HG03521 (cell line): ENCODE measurements around the gene PYCARD.
"Not testable (repeated sequence)": the region's sequence is repeated elsewhere in the genome, so short reads cannot be mapped to it uniquely, and the experiment has no call there.

Source experiments
- ATAC-seq: cut with Tn5 transposase; IDR thresholded peaks from one replicate; pipeline ENCODE4 v1.9.1; 2021; ENCODE audit warnings: mild to moderate bottlenecking, moderate library complexity; ENCODE audit not compliant: unreplicated experiment

PYCARD gene

GRCh38 chr16:31191697-31192428 is 10.7 kb downstream of the PYCARD start:
- ATAC-seq: no peak

- no peak for ATAC-seq
Observed at GRCh38 chr16:31190818-31191444, 11.6 kb downstream of the PYCARD start.

GRCh38 chr16:31190061-31190460 is 12.5 kb downstream of the PYCARD start:
- ATAC-seq: no peak

GRCh38 chr16:31189412-31189778 is 13.2 kb downstream of the PYCARD start:
- no peak for ATAC-seq

GRCh38 chr16:31188450-31189411 is 13.8 kb downstream of the PYCARD start:
- ATAC-seq: no peak

- no peak for ATAC-seq
Observed at GRCh38 chr16:31187808-31188189, 14.8 kb downstream of the PYCARD start.

- no peak for ATAC-seq
Observed at GRCh38 chr16:31186930-31187807, 15.4 kb downstream of the PYCARD start.

GRCh38 chr16:31186176-31186575 is 16.4 kb downstream of the PYCARD start:
- no peak for ATAC-seq

- no peak for ATAC-seq
Observed at GRCh38 chr16:31185339-31185738, 17.2 kb downstream of the PYCARD start.

- no peak for ATAC-seq
Observed at GRCh38 chr16:31184888-31185287, 17.7 kb downstream of the PYCARD start.

GRCh38 chr16:31183432-31184428 is 18.8 kb downstream of the PYCARD start:
- ATAC-seq: no peak

- no peak for ATAC-seq
Observed at GRCh38 chr16:31182391-31182790, 20.2 kb downstream of the PYCARD start.

- no peak for ATAC-seq
Observed at GRCh38 chr16:31181102-31181830, 21.3 kb downstream of the PYCARD start.

- peak; percentile 66 for ATAC-seq
Observed at GRCh38 chr16:31179747-31180459, 22.7 kb downstream of the PYCARD start, which contains the start of gene FUS. TSS of gene FUS (plus strand) at chr16:31180139. CDS start at chr16:31180215, 76 bp downstream.

- ATAC-seq: no peak
Observed at GRCh38 chr16:31179219-31179746, 23.3 kb downstream of the PYCARD start.

GRCh38 chr16:31177136-31177535 is 25.4 kb downstream of the PYCARD start:
- ATAC-seq: no peak

- not testable (repeated sequence) for ATAC-seq
Observed at GRCh38 chr16:31170048-31170447, 32.5 kb downstream of the PYCARD start.

GRCh38 chr16:31168848-31169247 is 33.7 kb downstream of the PYCARD start:
- no peak for ATAC-seq
